Panc1 (cell line): ENCODE data around the gene SBF1. TPM values are rescaled to one million over a fixed set of nuclear protein-coding genes. Genes with fewer than 3 reads are reported as not detected.

Source experiments
- ATAC-seq: fragments of 200-7000 bp; cut with Tn5 transposase; 2 replicates; pipeline ENCODE4 v1.9.1; 2020; ENCODE audit warnings: mild to moderate bottlenecking, moderate library complexity
- BruUV-seq: library from RNA; stranded (reverse); fragments of 400-500 nt; replicated peaks from 2 replicates; lab custom pipeline; 2021; lab: Mats Ljungman, UMichigan
- CTCF ChIA-PET: fragments of 300-600 bp; sonication (Branson Sonifier 250); formaldehyde crosslinking; loops from one replicate; lab custom pipeline; 2022; ENCODE audit warnings: antibody characterized with exemption; lab: Charles Lee
- POLR2A ChIA-PET: fragments of 300-600 bp; sonication (Branson Sonifier 250); formaldehyde crosslinking; loops from one replicate; lab custom pipeline; 2022; ENCODE audit warnings: antibody characterized with exemption; lab: Charles Lee
- DNase-seq: peaks from one replicate; pipeline ENCODE4 v3.0.0-alpha.2; 2010; ENCODE audit warnings: low read depth, low spot score
- H3K27ac ChIP-seq: 2 replicates; pipeline ENCODE4 v1.5.1; 2011; ENCODE audit warnings: mild to moderate bottlenecking, low read length, inconsistent platforms
- H3K27me3 ChIP-seq: fragments of 200-500 bp; sonication (Bioruptor generic); 2 replicates; pipeline ENCODE4 v1.6.0; 2014; ENCODE audit warnings: low read length, inconsistent platforms; ENCODE audit not compliant: control insufficient read depth, insufficient read depth
- H3K36me3 ChIP-seq: fragments of 200-500 bp; sonication (Bioruptor generic); 2 replicates; pipeline ENCODE4 v1.5.1; 2014; ENCODE audit warnings: inconsistent platforms, mild to moderate bottlenecking, low read length, moderate library complexity; ENCODE audit not compliant: control insufficient read depth, insufficient read depth
- H3K4me1 ChIP-seq: 2 replicates; pipeline ENCODE4 v1.5.1; 2011; ENCODE audit warnings: inconsistent platforms, mild to moderate bottlenecking, low read length, moderate library complexity; ENCODE audit not compliant: control insufficient read depth, insufficient read depth
- H3K4me3 ChIP-seq, 2 experiments: 2 replicates each; pipeline ENCODE4 v1.5.1; 2011 to 2012; ENCODE audit warnings: low read depth in 2 of 2, low read length in 2 of 2, mild to moderate bottlenecking in 2 of 2, inconsistent platforms in 1 of 2, moderate library complexity in 1 of 2
- H3K9me3 ChIP-seq: fragments of 200-500 bp; sonication (Bioruptor generic); 2 replicates; pipeline ENCODE4 v1.5.1; 2014; ENCODE audit warnings: low read depth, mild to moderate bottlenecking, inconsistent platforms, low read length, moderate library complexity; ENCODE audit not compliant: control insufficient read depth, insufficient read depth
- POLR2AphosphoS5 ChIP-seq: IDR thresholded peaks from 2 replicates; pipeline ENCODE4 v1.6.1; 2012; ENCODE audit warnings: mild to moderate bottlenecking, low read depth, low read length, moderate library complexity
- SIN3A ChIP-seq: IDR thresholded peaks from 2 replicates; pipeline ENCODE4 v1.6.1; 2012; ENCODE audit warnings: low read depth, mild to moderate bottlenecking, low read length, moderate library complexity, borderline replicate concordance; ENCODE audit not compliant: insufficient read depth
- TCF7L2 ChIP-seq: IDR thresholded peaks from 2 replicates; pipeline ENCODE4 v1.6.1; 2011; ENCODE audit warnings: mild to moderate bottlenecking, low read depth, low read length, inconsistent platforms
- in situ Hi-C: cut with HindIII; loops from 2 replicates; pipeline ENCODE4 v1.10.0; 2016; ENCODE audit warnings: low sequenced_read_pairs, low pct_unique_long_range_greater_than_20kb
- intact Hi-C: fragments of 100-400 bp; cut with micrococcal nuclease; formaldehyde crosslinking; loops from one replicate; pipeline ENCODE4 v1.10.0; 2022; ENCODE audit not compliant: unreplicated experiment
- total RNA-seq: library from RNA; stranded (reverse); gene quantifications from one replicate; pipeline ENCODE4 v1.2.1, GENCODE V29; 2021; ENCODE audit not compliant: unreplicated experiment
- TF ChIP-seq, protein P1 (sequence below), 2 experiments: IDR thresholded peaks; 2 replicates each; pipeline ENCODE4 v1.6.1; 2011 to 2012; ENCODE audit warnings: low read depth in 2 of 2, control low read depth in 1 of 2, low read length in 1 of 2, mild to moderate bottlenecking in 1 of 2, moderate library complexity in 1 of 2; ENCODE audit not compliant: insufficient read depth in 1 of 2
- TF ChIP-seq, protein P2 (sequence below): fragments of 450-650 bp; IDR thresholded peaks from 2 replicates; pipeline ENCODE4 v1.5.1; 2017; ENCODE audit warnings: mild to moderate bottlenecking

SBF1 gene
- total RNA-seq, 1 experiment from 2014 or later = 59.2 TPM

DNA sequence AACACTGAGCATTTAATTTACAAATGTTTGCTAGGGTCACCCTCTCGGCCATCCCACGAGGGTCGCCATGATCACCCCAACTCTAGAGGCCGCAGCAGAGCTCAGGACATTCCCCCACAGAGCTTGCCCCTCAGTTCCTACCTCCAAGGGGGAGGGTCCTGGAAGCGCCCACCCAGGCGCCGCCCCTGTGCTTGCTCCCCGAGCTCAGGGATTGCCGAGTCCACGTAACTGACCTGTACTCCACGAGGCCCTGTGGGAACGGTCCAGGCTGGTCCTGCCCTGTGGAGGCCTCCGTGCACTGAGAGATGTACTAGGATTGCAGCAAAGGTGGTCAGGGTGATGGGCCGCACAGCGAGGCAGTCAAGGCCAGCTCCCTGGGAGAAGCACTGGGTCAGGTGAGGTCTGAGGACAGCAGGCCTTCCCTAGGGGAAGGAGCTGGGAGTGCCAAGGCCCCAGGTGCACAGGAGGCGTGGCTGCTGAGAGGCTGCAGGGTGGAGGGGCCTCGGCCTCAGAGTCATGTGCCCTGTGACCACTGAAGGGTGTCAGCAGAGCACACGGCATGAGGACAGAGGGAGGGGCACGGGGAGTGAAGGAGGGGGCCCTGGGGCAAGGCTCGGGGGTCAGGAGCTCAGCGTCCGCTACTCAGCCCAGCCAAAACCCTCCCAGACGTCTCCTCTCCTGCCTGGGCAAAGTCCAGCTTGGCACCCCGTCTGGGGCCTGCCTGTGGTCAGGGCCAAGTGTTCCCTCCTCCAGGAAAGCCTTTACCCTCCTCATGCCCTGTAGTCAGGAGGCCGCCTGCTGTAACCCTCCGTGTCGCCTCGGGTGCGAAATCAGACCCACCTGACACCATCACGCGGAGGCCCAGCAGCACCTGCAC, 9.4 kb upstream of the SBF1 start:
- Histone ChIP-seq H3K36me3 (no peaks in the 10 kb centered on the region), H3K27me3 (no peaks in the 10 kb centered on the region), H3K27ac (no peak overlapping the region), H3K4me3 (no peak overlapping the region), H3K4me1 (peaks cover 13% of the 10 kb centered on the region), H3K9me3 (no peaks in the 10 kb centered on the region)
- CTCF ChIA-PET = no interaction called here
- no TSS peak for BruUV-seq
- POLR2A ChIA-PET = no interaction called here
- TF ChIP-seq SIN3A (no peak), TCF7L2 (no peak), POLR2AphosphoS5 (no peak)
- TF ChIP-seq, protein P1, sequence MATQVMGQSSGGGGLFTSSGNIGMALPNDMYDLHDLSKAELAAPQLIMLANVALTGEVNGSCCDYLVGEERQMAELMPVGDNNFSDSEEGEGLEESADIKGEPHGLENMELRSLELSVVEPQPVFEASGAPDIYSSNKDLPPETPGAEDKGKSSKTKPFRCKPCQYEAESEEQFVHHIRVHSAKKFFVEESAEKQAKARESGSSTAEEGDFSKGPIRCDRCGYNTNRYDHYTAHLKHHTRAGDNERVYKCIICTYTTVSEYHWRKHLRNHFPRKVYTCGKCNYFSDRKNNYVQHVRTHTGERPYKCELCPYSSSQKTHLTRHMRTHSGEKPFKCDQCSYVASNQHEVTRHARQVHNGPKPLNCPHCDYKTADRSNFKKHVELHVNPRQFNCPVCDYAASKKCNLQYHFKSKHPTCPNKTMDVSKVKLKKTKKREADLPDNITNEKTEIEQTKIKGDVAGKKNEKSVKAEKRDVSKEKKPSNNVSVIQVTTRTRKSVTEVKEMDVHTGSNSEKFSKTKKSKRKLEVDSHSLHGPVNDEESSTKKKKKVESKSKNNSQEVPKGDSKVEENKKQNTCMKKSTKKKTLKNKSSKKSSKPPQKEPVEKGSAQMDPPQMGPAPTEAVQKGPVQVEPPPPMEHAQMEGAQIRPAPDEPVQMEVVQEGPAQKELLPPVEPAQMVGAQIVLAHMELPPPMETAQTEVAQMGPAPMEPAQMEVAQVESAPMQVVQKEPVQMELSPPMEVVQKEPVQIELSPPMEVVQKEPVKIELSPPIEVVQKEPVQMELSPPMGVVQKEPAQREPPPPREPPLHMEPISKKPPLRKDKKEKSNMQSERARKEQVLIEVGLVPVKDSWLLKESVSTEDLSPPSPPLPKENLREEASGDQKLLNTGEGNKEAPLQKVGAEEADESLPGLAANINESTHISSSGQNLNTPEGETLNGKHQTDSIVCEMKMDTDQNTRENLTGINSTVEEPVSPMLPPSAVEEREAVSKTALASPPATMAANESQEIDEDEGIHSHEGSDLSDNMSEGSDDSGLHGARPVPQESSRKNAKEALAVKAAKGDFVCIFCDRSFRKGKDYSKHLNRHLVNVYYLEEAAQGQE (IDR thresholded peaks at IDR 0.05; ENCODE audit: insufficient read depth in 1 of 2, low read depth in 2 of 2, low read length in 1 of 2) = no peak
- TF ChIP-seq, protein P2, sequence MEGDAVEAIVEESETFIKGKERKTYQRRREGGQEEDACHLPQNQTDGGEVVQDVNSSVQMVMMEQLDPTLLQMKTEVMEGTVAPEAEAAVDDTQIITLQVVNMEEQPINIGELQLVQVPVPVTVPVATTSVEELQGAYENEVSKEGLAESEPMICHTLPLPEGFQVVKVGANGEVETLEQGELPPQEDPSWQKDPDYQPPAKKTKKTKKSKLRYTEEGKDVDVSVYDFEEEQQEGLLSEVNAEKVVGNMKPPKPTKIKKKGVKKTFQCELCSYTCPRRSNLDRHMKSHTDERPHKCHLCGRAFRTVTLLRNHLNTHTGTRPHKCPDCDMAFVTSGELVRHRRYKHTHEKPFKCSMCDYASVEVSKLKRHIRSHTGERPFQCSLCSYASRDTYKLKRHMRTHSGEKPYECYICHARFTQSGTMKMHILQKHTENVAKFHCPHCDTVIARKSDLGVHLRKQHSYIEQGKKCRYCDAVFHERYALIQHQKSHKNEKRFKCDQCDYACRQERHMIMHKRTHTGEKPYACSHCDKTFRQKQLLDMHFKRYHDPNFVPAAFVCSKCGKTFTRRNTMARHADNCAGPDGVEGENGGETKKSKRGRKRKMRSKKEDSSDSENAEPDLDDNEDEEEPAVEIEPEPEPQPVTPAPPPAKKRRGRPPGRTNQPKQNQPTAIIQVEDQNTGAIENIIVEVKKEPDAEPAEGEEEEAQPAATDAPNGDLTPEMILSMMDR = no peak
- in situ Hi-C loops (no loop called here), intact Hi-C loops (no loop called here)
- DNase-seq (no peak), ATAC-seq (no peak)

DNA sequence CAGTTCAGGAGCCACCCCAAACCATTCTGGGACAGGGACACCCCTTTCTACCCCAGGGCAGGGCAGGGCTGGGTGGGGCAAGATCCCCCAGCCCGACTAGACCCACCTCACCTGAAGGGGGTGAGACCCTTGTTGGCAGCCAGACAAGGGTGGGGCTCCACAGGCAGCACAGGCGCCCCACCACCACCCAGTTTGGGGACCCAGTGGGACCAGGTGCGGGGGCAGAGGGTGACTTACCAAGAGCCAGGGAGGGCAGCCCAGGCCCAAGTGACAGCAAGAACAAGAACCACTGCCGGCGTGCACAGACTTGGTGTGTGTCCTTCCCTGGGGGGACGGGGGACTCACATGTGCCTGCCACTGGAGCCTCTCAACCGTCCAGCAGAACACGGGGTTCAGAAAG, 8.7 kb upstream of the SBF1 start:
- no peaks in the 10 kb centered on the region for H3K9me3 ChIP-seq
- in situ Hi-C loops = no loop called here
- CTCF ChIA-PET = no interaction called here
- TF ChIP-seq, protein P1 (IDR thresholded peaks at IDR 0.05; ENCODE audit: insufficient read depth in 1 of 2, low read depth in 2 of 2, low read length in 1 of 2) = no peak
- POLR2A ChIA-PET = no interaction called here
- ATAC-seq (no peak), DNase-seq (no peak)
- BruUV-seq = no TSS peak
- no peaks in the 10 kb centered on the region for H3K27me3 ChIP-seq
- peaks cover 13% of the 10 kb centered on the region for H3K4me1 ChIP-seq
- no peaks in the 10 kb centered on the region for H3K36me3 ChIP-seq
- intact Hi-C loops = no loop called here
- H3K27ac ChIP-seq = no peak overlapping the region
- H3K4me3 ChIP-seq = no peak overlapping the region
